HepG2 (cell line): ENCODE measurements around the gene PIGZ. TPM values are rescaled to one million over a fixed set of nuclear protein-coding genes. Genes with fewer than 3 reads are reported as not detected.

Experiments
- DPF2 ChIP-seq: sonication (generic); formaldehyde crosslinking; IDR thresholded peaks from 2 replicates; pipeline ENCODE4 v1.4.0; 2020; ENCODE audit warnings: mild to moderate bottlenecking, low read depth, missing genetic modification reagents, borderline replicate concordance
- FOSL2 ChIP-seq: sonication (generic); formaldehyde crosslinking; IDR thresholded peaks from 2 replicates; pipeline ENCODE4 v1.4.0; 2020; ENCODE audit warnings: missing genetic modification reagents
- HES4 ChIP-seq: sonication (generic); formaldehyde crosslinking; IDR thresholded peaks from 2 replicates; pipeline ENCODE4 v1.9.0; 2021; ENCODE audit warnings: mild to moderate bottlenecking, missing genetic modification reagents, borderline replicate concordance
- HNRNPLL ChIP-seq: fragments of 200-400 bp; formaldehyde crosslinking; IDR thresholded peaks from 2 replicates; pipeline ENCODE4 v1.6.1; 2017; ENCODE audit warnings: mild to moderate bottlenecking, low read depth, low read length; ENCODE audit not compliant: poor library complexity, severe bottlenecking
- MXD1 ChIP-seq: sonication (generic); formaldehyde crosslinking; IDR thresholded peaks from 2 replicates; pipeline ENCODE4 v1.4.0; 2020; ENCODE audit warnings: mild to moderate bottlenecking, missing genetic modification reagents
- PAF1 ChIP-seq: IDR thresholded peaks from 2 replicates; pipeline ENCODE4 v1.6.1; 2016; ENCODE audit warnings: missing genetic modification reagents, missing compliant biosample characterization
- PHF8 ChIP-seq: sonication (generic); formaldehyde crosslinking; IDR thresholded peaks from 2 replicates; pipeline ENCODE4 v1.5.0; 2020; ENCODE audit warnings: missing genetic modification reagents
- POLR2G ChIP-seq: fragments of 200-400 bp; formaldehyde crosslinking; IDR thresholded peaks from 2 replicates; pipeline ENCODE4 v1.6.1; 2018; ENCODE audit warnings: mild to moderate bottlenecking, low read depth, low read length, moderate library complexity
- SETDB1 ChIP-seq: sonication (generic); formaldehyde crosslinking; IDR thresholded peaks from 2 replicates; pipeline ENCODE4 v1.5.1; 2020; ENCODE audit warnings: missing genetic modification reagents, mild to moderate bottlenecking, borderline replicate concordance
- SNAI1 ChIP-seq: sonication (generic); formaldehyde crosslinking; IDR thresholded peaks from 2 replicates; pipeline ENCODE4 v1.5.0; 2020; ENCODE audit warnings: mild to moderate bottlenecking, missing genetic modification reagents, borderline replicate concordance
- SRY ChIP-seq: sonication (generic); formaldehyde crosslinking; IDR thresholded peaks from 2 replicates; pipeline ENCODE4 v1.8.0; 2022; ENCODE audit warnings: mild to moderate bottlenecking, missing genetic modification reagents
- TAF1 ChIP-seq: sonication (generic); formaldehyde crosslinking; IDR thresholded peaks from 2 replicates; pipeline ENCODE4 v1.4.0; 2020; ENCODE audit warnings: missing genetic modification reagents
- UBTF ChIP-seq: sonication (generic); formaldehyde crosslinking; IDR thresholded peaks from 2 replicates; pipeline ENCODE4 v1.4.0; 2020; ENCODE audit warnings: mild to moderate bottlenecking, missing genetic modification reagents
- ZNF550 ChIP-seq: sonication (generic); formaldehyde crosslinking; IDR thresholded peaks from 2 replicates; pipeline ENCODE4 v1.4.0; 2020; ENCODE audit warnings: mild to moderate bottlenecking, missing genetic modification reagents, borderline replicate concordance
- ZNF572 ChIP-seq: sonication (generic); formaldehyde crosslinking; IDR thresholded peaks from 2 replicates; pipeline ENCODE4 v1.5.1; 2020; ENCODE audit warnings: mild to moderate bottlenecking, missing genetic modification reagents
- ZNF777 ChIP-seq: sonication (generic); formaldehyde crosslinking; IDR thresholded peaks from 2 replicates; pipeline ENCODE4 v1.4.0; 2020; ENCODE audit warnings: missing genetic modification reagents
- polyA plus RNA-seq, 8 experiments: library from polyadenylated mRNA; depleted of rRNA in 3 of 8; stranded (reverse) in 7 of 8; unstranded in 1 of 8; fragments of >200 nt; fragmentation: Illumina TruSeq in 4 of 8; extraction: Trizol in 4 of 8; gene quantifications; 2 replicates each; pipeline versions ENCODE4 v1.2.1 to v1.2.3, GENCODE V29; 2011 to 2016; ENCODE audit warnings: low read depth in 4 of 8, missing spikeins in 1 of 8, mixed read lengths in 1 of 8; ENCODE audit not compliant: insufficient read depth in 1 of 8
- total RNA-seq, 5 experiments: library from RNA; depleted of rRNA; stranded (reverse); fragments of >200 nt; fragmentation: Illumina TruSeq; extraction: Trizol; gene quantifications; 2 replicates each; pipeline ENCODE4 v1.2.3, GENCODE V29; 2016; ENCODE audit warnings: low read depth in 1 of 5
- TF ChIP-seq, protein P1 (sequence below): sonication (generic); formaldehyde crosslinking; IDR thresholded peaks from 2 replicates; pipeline ENCODE4 v1.8.0; 2022; ENCODE audit warnings: mild to moderate bottlenecking, missing genetic modification reagents; ENCODE audit not compliant: insufficient replicate concordance
- TF ChIP-seq, protein P2 (sequence below): sonication (generic); formaldehyde crosslinking; IDR thresholded peaks from 2 replicates; pipeline ENCODE4 v1.9.0; 2021; ENCODE audit warnings: missing genetic modification reagents, borderline replicate concordance
- TF ChIP-seq, protein P3 (sequence below): sonication (generic); formaldehyde crosslinking; IDR thresholded peaks from 2 replicates; pipeline ENCODE4 v1.5.0; 2020; ENCODE audit warnings: missing genetic modification reagents, mild to moderate bottlenecking, borderline replicate concordance
- TF ChIP-seq, protein P4 (sequence below): sonication (generic); formaldehyde crosslinking; IDR thresholded peaks from 2 replicates; pipeline ENCODE4 v1.4.0; 2020; ENCODE audit warnings: missing genetic modification reagents

PIGZ gene
- total and polyA plus RNA-seq, 2 of the 13 experiments (the other 11 are each of a cell fraction or from before 2014, with no cell fraction given), result 4.7 to 60.5 TPM

DNA sequence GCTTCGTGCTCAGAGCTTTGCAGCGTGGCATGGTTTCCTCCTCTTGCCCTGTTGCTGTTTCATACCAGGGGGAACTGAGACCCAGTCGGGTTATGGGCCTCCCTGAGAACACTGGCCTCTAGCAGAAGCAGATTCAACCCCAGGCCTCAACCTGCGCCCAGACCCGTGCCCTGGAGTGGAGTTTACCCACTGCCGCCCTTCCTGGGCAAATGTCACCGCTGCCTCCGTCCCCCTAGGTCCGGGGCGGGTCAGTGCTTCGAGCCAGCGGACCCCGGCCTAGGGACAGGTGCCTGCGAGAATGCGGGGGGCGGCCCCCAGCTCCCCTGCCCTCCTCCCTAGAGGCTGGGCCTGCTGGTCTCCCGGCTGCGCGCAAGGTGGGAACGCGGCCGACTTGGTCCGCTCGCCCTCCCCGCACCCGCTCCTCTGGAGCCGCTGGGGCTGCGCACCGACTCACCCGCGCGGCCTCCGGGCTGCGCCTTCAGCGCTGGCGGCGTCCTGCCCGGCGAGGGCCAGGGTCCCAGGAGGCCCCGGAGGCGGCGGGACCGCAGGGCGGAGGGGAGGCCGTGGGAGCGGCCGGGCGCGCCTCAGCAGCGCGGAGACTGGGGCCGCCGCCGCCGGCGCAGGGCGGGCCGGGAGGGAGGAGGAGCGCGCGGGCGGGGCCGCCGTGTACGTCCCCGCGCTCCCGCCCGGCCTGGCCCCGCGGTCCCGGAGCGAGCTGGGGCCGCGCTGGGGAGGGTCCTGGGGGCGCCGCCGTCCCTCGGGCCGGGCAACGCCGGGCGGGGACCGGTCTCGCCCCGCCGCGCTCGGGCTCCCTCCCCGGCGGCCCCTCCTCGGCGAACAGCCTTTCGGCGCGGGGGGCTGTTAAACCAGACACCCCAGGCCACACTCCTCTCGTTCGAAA, at the start of gene PIGZ (continued):
- TF ChIP-seq SRY (CRISPR knock-in tag) (peak; percentile 55; the same call in 1 of the 2 replicates), FOSL2 (CRISPR knock-in tag) (no peak), PHF8 (peak; percentile 42), DPF2 (CRISPR knock-in tag) (no peak), ZNF777 (no peak), HES4 (CRISPR knock-in tag) (0 out of 2 replicates have a peak, but pooled peaks have one; percentile 25), MXD1 (CRISPR knock-in tag) (peak; percentile 70), POLR2G (peak; percentile 63; the same call in 1 of the 2 replicates), TAF1 (CRISPR knock-in tag) (no peak), HNRNPLL (peak; percentile 60), ZNF550 (0 out of 2 replicates have a peak, but pooled peaks have one; percentile 58), UBTF (CRISPR knock-in tag) (peak; percentile 79), SNAI1 (CRISPR knock-in tag) (0 out of 2 replicates have a peak, but pooled peaks have one; percentile 16), SETDB1 (CRISPR knock-in tag) (0 out of 2 replicates have a peak, but pooled peaks have one; percentile 31), PAF1 (no peak), ZNF572 (CRISPR knock-in tag) (0 out of 2 replicates have a peak, but pooled peaks have one; percentile 83)
- TF ChIP-seq, protein P1, sequence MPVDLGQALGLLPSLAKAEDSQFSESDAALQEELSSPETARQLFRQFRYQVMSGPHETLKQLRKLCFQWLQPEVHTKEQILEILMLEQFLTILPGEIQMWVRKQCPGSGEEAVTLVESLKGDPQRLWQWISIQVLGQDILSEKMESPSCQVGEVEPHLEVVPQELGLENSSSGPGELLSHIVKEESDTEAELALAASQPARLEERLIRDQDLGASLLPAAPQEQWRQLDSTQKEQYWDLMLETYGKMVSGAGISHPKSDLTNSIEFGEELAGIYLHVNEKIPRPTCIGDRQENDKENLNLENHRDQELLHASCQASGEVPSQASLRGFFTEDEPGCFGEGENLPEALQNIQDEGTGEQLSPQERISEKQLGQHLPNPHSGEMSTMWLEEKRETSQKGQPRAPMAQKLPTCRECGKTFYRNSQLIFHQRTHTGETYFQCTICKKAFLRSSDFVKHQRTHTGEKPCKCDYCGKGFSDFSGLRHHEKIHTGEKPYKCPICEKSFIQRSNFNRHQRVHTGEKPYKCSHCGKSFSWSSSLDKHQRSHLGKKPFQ, result peak; percentile 42
- TF ChIP-seq, protein P2, sequence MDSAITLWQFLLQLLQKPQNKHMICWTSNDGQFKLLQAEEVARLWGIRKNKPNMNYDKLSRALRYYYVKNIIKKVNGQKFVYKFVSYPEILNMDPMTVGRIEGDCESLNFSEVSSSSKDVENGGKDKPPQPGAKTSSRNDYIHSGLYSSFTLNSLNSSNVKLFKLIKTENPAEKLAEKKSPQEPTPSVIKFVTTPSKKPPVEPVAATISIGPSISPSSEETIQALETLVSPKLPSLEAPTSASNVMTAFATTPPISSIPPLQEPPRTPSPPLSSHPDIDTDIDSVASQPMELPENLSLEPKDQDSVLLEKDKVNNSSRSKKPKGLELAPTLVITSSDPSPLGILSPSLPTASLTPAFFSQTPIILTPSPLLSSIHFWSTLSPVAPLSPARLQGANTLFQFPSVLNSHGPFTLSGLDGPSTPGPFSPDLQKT (CRISPR knock-in tag), result no peak
- TF ChIP-seq, protein P3, sequence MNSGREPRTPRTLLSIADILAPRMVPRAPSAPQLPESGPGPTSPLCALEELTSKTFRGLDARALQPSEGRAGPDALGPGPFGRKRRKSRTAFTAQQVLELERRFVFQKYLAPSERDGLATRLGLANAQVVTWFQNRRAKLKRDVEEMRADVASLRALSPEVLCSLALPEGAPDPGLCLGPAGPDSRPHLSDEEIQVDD, result no peak
- TF ChIP-seq, protein P4, sequence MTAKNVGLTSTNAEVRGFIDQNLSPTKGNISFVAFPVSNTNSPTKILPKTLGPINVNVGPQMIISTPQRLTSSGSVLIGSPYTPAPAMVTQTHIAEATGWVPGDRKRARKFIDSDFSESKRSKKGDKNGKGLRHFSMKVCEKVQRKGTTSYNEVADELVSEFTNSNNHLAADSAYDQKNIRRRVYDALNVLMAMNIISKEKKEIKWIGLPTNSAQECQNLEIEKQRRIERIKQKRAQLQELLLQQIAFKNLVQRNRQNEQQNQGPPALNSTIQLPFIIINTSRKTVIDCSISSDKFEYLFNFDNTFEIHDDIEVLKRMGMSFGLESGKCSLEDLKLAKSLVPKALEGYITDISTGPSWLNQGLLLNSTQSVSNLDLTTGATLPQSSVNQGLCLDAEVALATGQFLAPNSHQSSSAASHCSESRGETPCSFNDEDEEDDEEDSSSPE (CRISPR knock-in tag), result 0 out of 2 replicates have a peak, but pooled peaks have one; percentile 15
